Naive B cell (primary cell): Measurements from ENCODE around the gene SETD3. TPM values are rescaled to one million over a fixed set of nuclear protein-coding genes. Genes with fewer than 3 reads are reported as not detected.

Experiments
- ATAC-seq, 2 donors: fragments of 150-1000 bp; cut with Tn5 transposase; 2 replicates each; pipeline ENCODE4 v1.10.0; 2021; ENCODE audit warnings: low read depth in 2 of 2, mild to moderate bottlenecking in 2 of 2, moderate library complexity in 2 of 2
- DNase-seq: peaks from one replicate; pipeline ENCODE4 v3.0.0; 2022
- H3K27ac Mint-ChIP-seq, 6 donors: one replicate each; pipeline ENCODE4 v1.8.0; 2020 to 2022; ENCODE audit warnings: mild to moderate bottlenecking in 6 of 6, mixed read lengths in 6 of 6, moderate library complexity in 5 of 6, inconsistent platforms in 2 of 6
- H3K27me3 Mint-ChIP-seq, 3 donors: one replicate each; pipeline ENCODE4 v1.8.0; 2021 to 2022; ENCODE audit warnings: mixed read lengths in 3 of 3, mild to moderate bottlenecking in 1 of 3
- H3K36me3 Mint-ChIP-seq, 2 donors: one replicate each; pipeline ENCODE4 v1.8.0; 2020 to 2022; ENCODE audit warnings: mixed read lengths in 2 of 2, inconsistent platforms in 1 of 2, mild to moderate bottlenecking in 1 of 2
- H3K4me1 Mint-ChIP-seq, 3 donors: one replicate each; pipeline ENCODE4 v1.8.0; 2020 to 2022; ENCODE audit warnings: mixed read lengths in 3 of 3, inconsistent platforms in 1 of 3, mild to moderate bottlenecking in 1 of 3, moderate library complexity in 1 of 3
- H3K4me3 Mint-ChIP-seq, 8 donors: one replicate each; pipeline ENCODE4 v1.8.0; 2020 to 2022; ENCODE audit warnings: mild to moderate bottlenecking in 8 of 8, mixed read lengths in 8 of 8, moderate library complexity in 8 of 8, inconsistent platforms in 2 of 8
- H3K9me3 Mint-ChIP-seq, 7 donors: one replicate each; pipeline ENCODE4 v1.8.0; 2020 to 2022; ENCODE audit warnings: mixed read lengths in 7 of 7, mild to moderate bottlenecking in 5 of 7, inconsistent platforms in 2 of 7, moderate library complexity in 1 of 7
- polyA plus RNA-seq, 6 donors: library from polyadenylated mRNA; unstranded; fragments of 300-500 nt; fragmentation: Illumina TruSeq; gene quantifications; one replicate each; pipeline ENCODE4 v1.2.3, GENCODE V29; 2021; ENCODE audit warnings: low read depth in 6 of 6

SETD3 gene
- polyA plus RNA-seq, 6 donors from 2014 or later = 22.4 to 30.8 (median 26.3) TPM

DNA sequence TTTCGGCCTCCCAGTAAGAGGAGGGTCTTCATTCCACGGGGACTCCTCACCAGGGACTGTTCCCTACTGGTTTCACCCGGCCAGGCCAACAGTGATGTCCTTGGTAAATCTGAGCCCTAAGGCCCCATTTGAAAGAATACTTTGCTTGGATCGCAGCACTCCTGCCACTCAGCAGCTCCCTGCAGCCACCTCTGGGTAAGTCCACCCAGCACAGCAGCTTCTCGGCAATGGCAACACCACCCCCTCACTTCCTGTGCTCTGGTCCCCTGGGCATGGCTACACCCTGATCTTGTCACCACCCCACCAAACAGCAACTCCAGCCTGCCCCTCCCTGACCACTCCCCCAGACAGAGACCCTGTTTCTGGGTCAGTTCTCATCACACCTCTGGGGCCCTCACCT is 100.3 kb downstream of the SETD3 start:
- Mint-ChIP-seq H3K27ac (peak overlapping the region in 1 of 6 donors; percentile 91), H3K4me1 (peaks cover 14 to 24% (median 22%) of the 10 kb centered on the region in 3 donors), H3K36me3 (no peaks in the 10 kb centered on the region), H3K9me3 (peaks cover 0 to 4% (median 0%) of the 10 kb centered on the region in 7 donors), H3K27me3 (peaks cover 16 to 51% (median 50%) of the 10 kb centered on the region in 3 donors), H3K4me3 (peak overlapping the region in 5 of 8 donors; percentile 34 to 74 (median 73))
- DNase-seq (no peak), ATAC-seq (peak; percentile 54 to 56)

DNA sequence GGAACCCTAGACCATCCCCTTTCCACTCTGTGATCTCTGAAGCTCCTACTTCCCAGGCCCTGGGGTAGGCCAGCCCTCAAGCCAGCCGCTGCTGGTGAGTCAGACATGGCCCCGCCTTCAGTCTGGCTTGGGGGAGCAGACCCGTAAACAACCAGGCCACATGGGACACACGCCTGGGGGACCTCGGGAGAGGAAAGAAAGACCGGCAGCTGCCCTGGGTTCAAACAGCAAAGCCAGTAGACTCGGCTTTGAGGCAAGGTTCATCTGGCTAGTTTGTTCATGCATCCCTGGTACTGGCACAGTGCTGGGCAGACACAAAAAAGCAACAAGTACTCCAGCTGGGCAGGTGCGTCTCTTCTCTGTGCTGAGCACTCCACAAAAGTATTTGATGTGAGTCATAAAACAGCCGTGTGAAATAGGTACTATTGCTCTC is 101.9 kb downstream of the SETD3 start:
- no peak overlapping the region for H3K4me3 Mint-ChIP-seq
- H3K27ac Mint-ChIP-seq = no peak overlapping the region
- H3K36me3 Mint-ChIP-seq = no peaks in the 10 kb centered on the region
- ATAC-seq (no peak), DNase-seq (no peak)
- peaks cover 0 to 2% (median 0%) of the 10 kb centered on the region in 7 donors for H3K9me3 Mint-ChIP-seq
- peaks cover 14 to 24% (median 22%) of the 10 kb centered on the region in 3 donors for H3K4me1 Mint-ChIP-seq
- H3K27me3 Mint-ChIP-seq = peaks cover 10 to 53% (median 44%) of the 10 kb centered on the region in 3 donors

DNA sequence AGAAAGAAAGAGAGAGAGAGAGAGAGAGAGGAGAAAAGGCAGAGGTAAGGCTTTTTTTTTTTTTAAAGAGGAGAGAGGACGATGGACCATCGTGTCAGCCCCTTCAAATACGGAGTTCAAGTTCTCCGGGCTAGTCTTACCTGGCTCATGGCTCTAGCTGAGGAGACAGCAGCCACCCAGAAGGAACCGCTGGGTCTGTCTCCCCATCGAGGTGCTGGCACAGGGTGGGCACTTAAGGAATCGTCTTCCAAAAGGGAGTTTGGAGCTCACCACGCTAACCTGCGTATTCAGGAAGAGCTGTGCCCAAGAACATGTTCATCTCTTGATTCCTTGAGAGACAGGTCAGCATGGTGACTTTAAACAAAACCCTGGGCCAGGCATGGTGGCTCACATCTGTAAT is 102.7 kb downstream of the SETD3 start:
- Mint-ChIP-seq H3K9me3 (peaks cover 0 to 2% (median 0%) of the 10 kb centered on the region in 7 donors), H3K27ac (no peak overlapping the region), H3K4me3 (peak overlapping the region in 1 of 8 donors; percentile 73), H3K36me3 (no peaks in the 10 kb centered on the region), H3K27me3 (peaks cover 13 to 55% (median 47%) of the 10 kb centered on the region in 3 donors), H3K4me1 (peaks cover 14 to 24% (median 22%) of the 10 kb centered on the region in 3 donors)
- no peak for ATAC-seq
- DNase-seq = no peak

DNA sequence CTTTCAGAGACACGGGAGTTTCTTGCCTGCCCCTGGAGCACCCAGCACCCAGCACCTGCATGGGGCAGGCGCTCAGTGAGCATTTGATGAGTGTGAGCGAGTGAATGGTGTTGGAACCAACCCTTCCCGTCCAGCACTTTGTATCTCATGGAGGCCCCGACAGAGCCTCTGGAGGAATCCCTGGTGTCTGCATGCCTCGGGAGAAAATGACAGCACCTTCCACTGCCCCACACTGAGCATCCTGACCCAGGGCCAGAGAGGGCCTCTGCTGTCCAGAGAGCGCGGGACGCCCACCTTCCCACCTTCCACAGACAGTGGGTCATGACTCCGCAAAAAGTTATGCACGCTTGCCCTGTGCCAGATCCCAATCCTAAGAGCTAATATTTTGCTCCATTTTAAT is 105.7 kb downstream of the SETD3 start:
- peaks cover 16 to 51% (median 24%) of the 10 kb centered on the region in 3 donors for H3K27me3 Mint-ChIP-seq
- H3K27ac Mint-ChIP-seq = peak overlapping the region in 1 of 6 donors; percentile 69
- ATAC-seq = no peak
- DNase-seq = no peak
- no peak overlapping the region for H3K4me3 Mint-ChIP-seq
- H3K9me3 Mint-ChIP-seq = peaks cover 0 to 7% (median 0%) of the 10 kb centered on the region in 7 donors
- H3K36me3 Mint-ChIP-seq = no peaks in the 10 kb centered on the region
- H3K4me1 Mint-ChIP-seq = peaks cover 0 to 6% (median 3%) of the 10 kb centered on the region in 3 donors

DNA sequence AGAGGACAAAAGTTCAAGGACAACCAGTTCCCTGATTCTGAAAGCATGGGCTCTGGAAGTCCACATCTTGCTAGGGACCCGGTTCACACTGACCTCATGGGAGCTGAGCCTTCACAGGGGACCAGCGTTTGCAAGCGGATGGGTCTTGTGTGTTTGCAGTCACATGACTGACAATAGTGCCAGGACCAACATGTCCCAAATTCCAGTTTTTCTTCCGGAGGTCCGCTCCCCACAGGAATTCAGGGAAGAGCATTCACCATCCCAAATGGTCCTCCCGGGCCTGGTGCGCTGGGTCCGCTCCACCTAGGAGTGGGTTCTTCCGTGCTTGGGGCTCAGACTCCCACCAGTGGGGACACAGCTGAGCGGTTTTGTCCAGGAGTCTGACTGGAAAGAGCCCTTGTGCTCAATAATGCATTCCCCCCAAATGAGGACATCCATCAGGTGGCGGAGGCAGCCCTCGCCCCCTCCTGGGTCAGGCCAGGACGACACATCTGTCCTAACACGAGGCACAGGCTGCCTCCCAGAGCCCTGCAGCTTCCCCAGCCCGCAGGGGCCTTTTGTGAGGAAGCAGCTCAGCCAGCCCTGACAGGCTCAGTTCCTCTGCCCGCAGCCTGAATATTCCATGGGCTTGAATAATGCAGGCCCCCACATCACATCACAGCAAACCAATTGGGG is 116.9 kb downstream of the SETD3 start:
- H3K4me3 Mint-ChIP-seq = no peak overlapping the region
- no peak for DNase-seq
- ATAC-seq = no peak
- peaks cover 0 to 13% (median 8%) of the 10 kb centered on the region in 3 donors for H3K27me3 Mint-ChIP-seq
- H3K4me1 Mint-ChIP-seq = no peaks in the 10 kb centered on the region
- H3K9me3 Mint-ChIP-seq = peaks cover 0 to 3% (median 0%) of the 10 kb centered on the region in 7 donors
- no peaks in the 10 kb centered on the region for H3K36me3 Mint-ChIP-seq
- no peak overlapping the region for H3K27ac Mint-ChIP-seq

DNA sequence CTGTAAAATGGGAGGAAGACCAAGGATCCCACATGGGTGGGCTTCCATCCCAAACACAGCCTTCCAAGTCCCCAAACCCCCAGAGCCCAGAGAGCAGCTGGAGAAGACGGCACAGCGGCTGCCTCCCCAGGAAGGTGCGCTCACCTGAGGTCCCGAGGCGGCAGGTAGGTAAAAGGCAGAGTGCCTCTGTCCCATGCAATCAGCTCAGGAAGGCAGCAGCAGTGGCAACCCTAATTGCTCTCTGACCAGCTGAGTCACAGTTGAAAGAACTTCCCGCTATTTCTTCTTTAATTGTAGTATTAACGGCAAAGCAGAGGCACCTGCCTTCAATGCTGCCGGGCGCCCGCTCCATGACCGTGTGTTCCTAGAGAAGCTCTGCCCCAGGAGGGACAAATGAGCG is 117.6 kb downstream of the SETD3 start:
- no peak overlapping the region for H3K4me3 Mint-ChIP-seq
- H3K27me3 Mint-ChIP-seq = peaks cover 0 to 11% (median 8%) of the 10 kb centered on the region in 3 donors
- peaks cover 0 to 3% (median 0%) of the 10 kb centered on the region in 7 donors for H3K9me3 Mint-ChIP-seq
- H3K4me1 Mint-ChIP-seq = no peaks in the 10 kb centered on the region
- ATAC-seq = no peak
- no peak for DNase-seq
- no peak overlapping the region for H3K27ac Mint-ChIP-seq
- no peaks in the 10 kb centered on the region for H3K36me3 Mint-ChIP-seq

DNA sequence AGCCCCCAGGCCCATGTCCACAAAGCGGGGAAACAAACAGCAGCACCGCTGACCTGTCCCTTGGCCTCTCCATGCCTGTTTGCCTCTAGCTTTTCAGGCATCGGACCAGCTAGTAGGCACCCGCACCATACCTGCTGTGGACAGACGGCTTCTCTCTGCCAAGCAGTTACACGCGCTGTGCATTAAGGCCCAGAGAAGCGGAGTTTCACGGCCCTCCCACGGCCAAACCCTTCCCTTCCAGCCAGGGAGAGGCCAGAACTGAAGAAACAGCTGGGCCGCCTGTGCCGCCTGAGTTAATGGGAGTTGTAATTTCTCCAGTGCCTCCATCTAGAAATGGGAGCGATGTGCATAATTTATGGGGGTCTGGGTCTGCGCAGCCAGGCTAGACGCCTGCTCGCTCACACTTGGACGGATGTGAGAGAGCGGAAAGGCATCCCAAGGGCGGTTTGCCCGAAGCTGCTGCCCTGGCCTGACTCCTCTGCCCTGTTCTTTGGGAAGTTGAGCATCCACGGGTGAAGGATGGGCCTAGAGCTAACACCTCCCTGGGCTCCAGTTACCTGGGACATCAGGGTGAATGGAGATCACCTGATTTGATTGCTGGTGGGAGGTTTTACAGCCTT is 119.0 kb downstream of the SETD3 start:
- Mint-ChIP-seq H3K4me1 (no peaks in the 10 kb centered on the region), H3K27ac (peak overlapping the region in 2 of 6 donors; percentile 54 to 66), H3K4me3 (no peak overlapping the region), H3K9me3 (peaks cover 0 to 3% (median 0%) of the 10 kb centered on the region in 7 donors), H3K36me3 (no peaks in the 10 kb centered on the region), H3K27me3 (peaks cover 0 to 14% (median 8%) of the 10 kb centered on the region in 3 donors)
- ATAC-seq = no peak
- no peak for DNase-seq

DNA sequence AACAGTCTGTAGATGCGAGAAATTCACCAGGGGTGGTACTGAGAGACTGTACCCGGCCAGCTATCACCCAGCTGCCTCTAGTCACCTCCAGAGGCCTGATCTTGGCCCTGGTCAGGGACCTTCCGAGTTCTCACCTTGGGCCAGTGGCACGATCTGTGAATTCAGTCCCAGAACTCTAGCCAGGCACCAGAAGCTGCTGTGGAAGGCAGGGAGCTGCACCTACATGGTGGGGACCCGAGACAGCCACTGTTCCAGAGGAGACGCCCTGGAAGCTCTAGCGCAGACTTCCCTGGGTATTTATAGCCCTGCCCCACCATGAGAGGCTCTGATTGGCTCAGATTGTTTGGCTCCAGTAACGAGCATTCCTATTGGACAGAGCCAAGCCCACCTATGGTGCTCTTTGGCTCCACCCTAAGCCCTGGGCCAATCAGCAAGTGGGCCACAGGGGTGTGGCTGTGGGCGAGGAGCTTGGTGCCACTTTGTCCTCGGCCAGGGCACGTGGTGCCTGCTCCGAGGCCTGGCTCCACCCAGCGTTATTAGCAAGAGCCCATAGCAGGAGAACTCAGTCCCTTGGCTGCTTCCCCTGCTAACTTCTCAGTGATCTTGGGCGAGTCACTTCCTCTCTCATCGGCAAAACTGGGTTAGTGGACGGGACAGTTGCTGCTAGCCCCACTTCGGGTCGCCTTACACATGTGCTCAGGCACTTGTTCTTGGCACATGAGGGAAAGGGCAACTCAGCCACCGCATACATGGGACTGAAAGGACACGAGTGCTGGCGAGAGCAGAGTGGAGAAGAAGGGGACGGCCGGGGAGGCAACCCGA is 119.7 kb downstream of the SETD3 start:
- ATAC-seq = no peak
- Mint-ChIP-seq H3K9me3 (peaks cover 0 to 3% (median 0%) of the 10 kb centered on the region in 7 donors), H3K27me3 (peaks cover 3 to 19% (median 8%) of the 10 kb centered on the region in 3 donors), H3K4me1 (no peaks in the 10 kb centered on the region), H3K36me3 (no peaks in the 10 kb centered on the region), H3K27ac (peak overlapping the region in 1 of 6 donors; percentile 54), H3K4me3 (no peak overlapping the region)
- no peak for DNase-seq

DNA sequence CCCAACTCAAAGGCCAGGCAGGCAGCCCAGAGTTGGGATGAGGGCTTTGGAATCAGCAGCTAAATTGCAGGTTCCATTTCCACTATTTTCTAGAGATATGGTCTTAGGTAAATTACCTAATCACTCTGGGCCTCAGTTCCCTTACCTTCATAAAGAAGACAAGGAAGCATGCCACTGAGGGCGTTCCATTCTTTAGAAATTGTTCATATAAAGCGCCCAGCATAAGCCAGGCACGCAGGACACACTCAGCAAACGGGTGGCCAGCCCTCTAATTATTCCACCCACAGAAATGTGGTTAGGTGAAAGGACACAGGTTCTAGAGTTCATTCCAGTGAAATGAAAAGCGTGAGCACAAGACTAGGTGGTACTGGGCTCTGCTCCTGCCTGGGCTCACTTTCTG is 120.8 kb downstream of the SETD3 start:
- DNase-seq (no peak), ATAC-seq (no peak)
- H3K36me3 Mint-ChIP-seq = no peaks in the 10 kb centered on the region
- H3K4me1 Mint-ChIP-seq = no peaks in the 10 kb centered on the region
- H3K9me3 Mint-ChIP-seq = peaks cover 0 to 3% (median 0%) of the 10 kb centered on the region in 7 donors
- H3K4me3 Mint-ChIP-seq = no peak overlapping the region
- H3K27ac Mint-ChIP-seq = no peak overlapping the region
- H3K27me3 Mint-ChIP-seq = peaks cover 3 to 23% (median 8%) of the 10 kb centered on the region in 3 donors

DNA sequence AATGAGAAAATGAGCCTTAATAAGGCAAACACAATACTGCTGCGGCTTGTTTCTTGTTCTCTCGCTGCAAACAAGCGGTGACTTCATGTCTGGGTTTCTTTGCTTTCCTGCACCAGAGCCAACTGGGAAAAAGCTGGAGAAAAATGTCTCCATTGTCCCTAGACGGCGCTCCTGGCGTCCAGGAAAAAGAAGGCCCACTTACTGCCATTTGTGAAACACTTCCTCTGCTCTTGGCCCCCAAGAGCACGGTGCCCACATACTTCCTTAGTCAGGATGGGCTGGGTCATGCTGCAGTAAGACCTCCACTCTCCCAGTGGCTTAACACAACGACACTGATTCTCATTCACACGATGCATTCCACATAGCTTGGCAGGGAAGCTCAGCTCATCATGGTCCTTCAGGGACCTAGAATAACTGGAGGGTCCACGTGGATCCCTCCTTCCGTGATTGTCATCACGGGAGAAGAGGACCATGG is 122.7 kb downstream of the SETD3 start:
- no peak overlapping the region for H3K27ac Mint-ChIP-seq
- peaks cover 0 to 3% (median 0%) of the 10 kb centered on the region in 7 donors for H3K9me3 Mint-ChIP-seq
- no peak for ATAC-seq
- DNase-seq = no peak
- no peaks in the 10 kb centered on the region for H3K36me3 Mint-ChIP-seq
- H3K4me3 Mint-ChIP-seq = no peak overlapping the region
- H3K4me1 Mint-ChIP-seq = no peaks in the 10 kb centered on the region
- peaks cover 3 to 26% (median 8%) of the 10 kb centered on the region in 3 donors for H3K27me3 Mint-ChIP-seq

DNA sequence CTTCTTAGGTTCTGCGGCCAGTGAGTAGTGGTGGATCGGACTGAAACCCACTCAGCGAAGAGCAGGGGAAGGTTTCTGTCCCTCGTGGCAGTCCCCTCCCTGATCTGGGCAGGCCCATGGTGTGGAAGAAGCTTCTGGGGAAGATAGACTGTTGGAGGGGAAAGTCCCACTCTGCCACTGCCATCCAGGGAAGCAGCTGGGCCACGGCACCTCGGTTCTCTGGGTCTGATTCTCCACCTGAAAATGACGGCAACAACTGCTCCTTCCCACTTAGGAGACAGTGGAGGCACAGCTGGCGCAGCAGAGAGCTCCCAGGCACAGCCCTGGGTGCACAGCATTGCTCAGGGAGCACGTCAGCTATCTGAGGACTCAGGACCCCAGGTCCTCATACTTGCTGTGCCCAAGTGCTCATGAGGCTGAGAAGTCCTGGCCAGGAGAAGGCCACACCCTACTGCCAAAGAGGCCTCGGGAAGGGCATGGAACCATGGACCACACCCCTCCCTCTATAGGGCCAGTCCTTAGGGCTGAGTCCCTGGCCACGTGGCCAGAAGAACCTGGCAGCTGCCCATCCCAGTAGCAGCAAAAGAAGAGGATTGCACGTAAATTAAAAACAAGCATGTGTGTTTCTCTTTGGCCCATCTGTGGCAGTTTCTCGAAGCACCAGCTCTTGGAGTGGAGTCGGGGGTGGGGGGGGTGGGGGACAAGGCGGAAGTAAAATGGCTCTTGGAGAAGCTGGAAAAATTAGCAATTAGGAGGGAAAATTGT is 123.3 kb downstream of the SETD3 start:
- ATAC-seq (no peak), DNase-seq (no peak)
- H3K4me1 Mint-ChIP-seq = no peaks in the 10 kb centered on the region
- H3K4me3 Mint-ChIP-seq = no peak overlapping the region
- H3K27ac Mint-ChIP-seq = no peak overlapping the region
- H3K36me3 Mint-ChIP-seq = no peaks in the 10 kb centered on the region
- H3K27me3 Mint-ChIP-seq = peaks cover 3 to 29% (median 5%) of the 10 kb centered on the region in 3 donors
- H3K9me3 Mint-ChIP-seq = peaks cover 0 to 2% (median 0%) of the 10 kb centered on the region in 7 donors

DNA sequence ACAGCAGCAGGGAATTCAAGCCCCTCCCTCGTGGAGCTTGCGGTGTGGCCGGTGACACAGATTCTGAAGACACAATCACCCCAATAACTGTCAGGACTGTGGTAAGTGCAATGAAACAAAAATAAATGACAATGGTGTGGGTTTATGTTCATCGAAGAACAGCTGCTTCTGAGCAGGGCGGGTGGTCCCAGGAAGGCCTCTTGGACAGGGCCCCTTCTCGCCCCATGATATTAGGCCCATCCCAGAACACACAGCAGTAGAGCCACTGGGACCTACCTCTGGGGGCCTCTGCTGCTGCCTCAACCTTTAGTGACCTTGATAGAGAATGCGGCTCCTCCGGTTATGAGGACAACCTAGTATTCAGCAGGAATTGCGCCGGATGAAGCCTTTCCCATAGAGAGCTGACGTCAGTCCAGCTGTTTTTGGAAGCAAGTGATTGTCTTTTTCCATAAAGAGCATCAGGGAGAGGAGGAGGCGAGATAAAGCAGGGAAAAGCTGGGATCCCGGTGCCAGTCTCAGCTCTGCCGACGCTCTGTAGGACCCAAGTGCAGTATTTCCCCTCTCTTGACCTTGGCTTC is 124.5 kb downstream of the SETD3 start:
- no peak overlapping the region for H3K4me3 Mint-ChIP-seq

More for the DNA sequence above, 124.5 kb downstream of the SETD3 start:
- Mint-ChIP-seq H3K27ac (no peak overlapping the region), H3K4me1 (no peaks in the 10 kb centered on the region), H3K36me3 (no peaks in the 10 kb centered on the region), H3K27me3 (peaks cover 0 to 25% (median 3%) of the 10 kb centered on the region in 3 donors), H3K9me3 (no peaks in the 10 kb centered on the region)
- DNase-seq = no peak
- ATAC-seq = no peak
